GM19023 (cell line): Measurements from ENCODE around the gene SMAD3.

Source experiments
- ATAC-seq: cut with Tn5 transposase; IDR thresholded peaks from one replicate; pipeline ENCODE4 v1.9.1; 2021; ENCODE audit warnings: mild to moderate bottlenecking, moderate library complexity; ENCODE audit not compliant: unreplicated experiment

Gene SMAD3

DNA sequence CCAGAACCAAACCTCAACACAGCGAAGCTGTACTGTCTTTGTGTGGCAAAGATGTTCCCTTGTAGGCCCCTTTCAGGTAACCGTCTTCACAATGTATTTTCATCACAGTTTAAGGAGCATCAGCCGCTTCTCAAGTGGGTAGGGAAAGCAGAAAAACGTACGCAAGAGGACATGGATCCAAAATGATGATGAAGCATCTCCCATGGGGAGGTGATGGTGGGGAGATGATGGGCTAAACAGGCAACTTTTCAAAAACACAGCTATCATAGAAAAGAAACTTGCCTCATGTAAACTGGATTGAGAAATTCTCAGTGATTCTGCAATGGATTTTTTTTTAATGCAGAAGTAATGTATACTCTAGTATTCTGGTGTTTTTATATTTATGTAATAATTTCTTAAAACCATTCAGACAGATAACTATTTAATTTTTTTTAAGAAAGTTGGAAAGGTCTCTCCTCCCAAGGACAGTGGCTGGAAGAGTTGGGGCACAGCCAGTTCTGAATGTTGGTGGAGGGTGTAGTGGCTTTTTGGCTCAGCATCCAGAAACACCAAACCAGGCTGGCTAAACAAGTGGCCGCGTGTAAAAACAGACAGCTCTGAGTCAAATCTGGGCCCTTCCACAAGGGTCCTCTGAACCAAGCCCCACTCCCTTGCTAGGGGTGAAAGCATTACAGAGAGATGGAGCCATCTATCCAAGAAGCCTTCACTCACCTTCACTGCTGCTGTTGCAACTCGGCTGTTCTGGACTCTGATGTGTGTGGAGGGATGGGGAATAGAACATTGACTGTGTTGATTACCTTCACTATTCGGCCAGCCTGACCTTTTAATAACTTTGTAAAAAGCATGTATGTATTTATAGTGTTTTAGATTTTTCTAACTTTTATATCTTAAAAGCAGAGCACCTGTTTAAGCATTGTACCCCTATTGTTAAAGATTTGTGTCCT, 129.0 kb downstream of the SMAD3 start:
- no peak for ATAC-seq

- no peak for ATAC-seq
Observed at GRCh38 chr15:67195305-67195704, 129.9 kb downstream of the SMAD3 start.

- ATAC-seq = no peak
Observed at GRCh38 chr15:67196222-67196621, 130.8 kb downstream of the SMAD3 start.

GRCh38 chr15:67196672-67197363, 131.4 kb downstream of the SMAD3 start:
- no peak for ATAC-seq

DNA sequence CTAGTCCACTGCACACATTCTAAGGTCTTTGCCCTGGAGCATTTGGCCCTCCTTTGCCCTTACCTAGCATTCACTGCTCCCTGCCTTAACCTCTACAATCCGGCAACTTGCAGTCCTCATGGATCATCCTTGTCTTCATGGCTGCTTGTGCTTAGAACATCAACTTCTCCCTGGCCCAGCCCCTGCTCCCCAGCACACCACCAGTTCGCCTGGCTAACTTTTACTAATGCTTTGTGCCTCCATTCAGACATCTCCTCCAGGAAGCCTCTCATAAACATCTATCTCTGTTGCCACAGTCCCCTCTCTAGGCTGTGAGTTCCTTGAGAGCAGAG, 131.9 kb downstream of the SMAD3 start:
- no peak for ATAC-seq

DNA sequence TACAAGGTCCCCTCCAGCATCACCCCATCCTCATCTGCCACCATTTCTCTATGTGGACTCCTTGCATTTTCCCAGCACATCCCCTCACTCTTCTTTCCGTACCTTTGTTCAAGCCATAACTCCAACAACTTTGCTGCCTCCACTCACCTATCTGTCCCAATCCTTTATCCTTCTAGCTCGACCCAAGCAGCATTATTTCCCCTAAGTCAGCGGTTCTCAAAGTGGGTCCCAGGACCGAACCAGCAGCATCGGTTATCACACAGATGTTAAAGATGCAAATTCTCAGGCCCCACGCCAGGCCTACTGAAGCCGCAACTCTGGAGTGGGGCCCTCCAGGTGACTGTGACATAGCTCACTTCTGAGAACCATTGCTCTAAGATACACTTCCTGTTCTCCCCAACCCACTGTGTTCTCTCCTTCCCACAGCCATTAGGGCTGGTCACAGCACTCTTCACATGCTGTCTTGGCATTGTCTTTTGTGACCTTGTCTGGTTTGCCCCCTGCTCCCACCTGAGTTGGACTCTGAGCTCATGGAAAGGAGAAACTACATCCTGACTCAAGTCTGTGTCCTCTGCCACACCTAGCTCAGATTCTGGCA, 132.9 kb downstream of the SMAD3 start:
- ATAC-seq = peak; percentile 71

- ATAC-seq = no peak
Observed at GRCh38 chr15:67199391-67199790, 134.0 kb downstream of the SMAD3 start.

GRCh38 chr15:67199881-67200763, 134.7 kb downstream of the SMAD3 start:
- ATAC-seq = no peak

DNA sequence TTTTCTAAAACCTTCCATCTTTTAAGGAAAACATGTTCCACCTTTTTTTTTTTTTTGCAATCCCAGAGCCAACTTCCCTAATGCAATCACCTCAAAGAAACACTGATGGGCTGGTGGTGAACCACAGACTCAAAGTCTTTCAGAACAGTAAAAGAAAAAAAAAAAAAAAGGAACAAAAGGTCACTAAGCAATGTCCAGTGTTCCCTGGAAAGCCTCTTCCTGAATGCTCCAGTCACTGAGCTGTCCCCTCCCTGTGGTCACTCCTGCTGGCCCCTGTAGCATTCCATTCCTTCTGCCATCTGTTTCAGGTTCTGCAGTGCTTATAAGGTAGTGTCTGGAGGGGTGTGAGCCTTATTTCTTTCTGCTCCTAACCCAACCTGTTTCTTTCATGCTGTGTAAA, 135.7 kb downstream of the SMAD3 start:
- no peak for ATAC-seq

DNA sequence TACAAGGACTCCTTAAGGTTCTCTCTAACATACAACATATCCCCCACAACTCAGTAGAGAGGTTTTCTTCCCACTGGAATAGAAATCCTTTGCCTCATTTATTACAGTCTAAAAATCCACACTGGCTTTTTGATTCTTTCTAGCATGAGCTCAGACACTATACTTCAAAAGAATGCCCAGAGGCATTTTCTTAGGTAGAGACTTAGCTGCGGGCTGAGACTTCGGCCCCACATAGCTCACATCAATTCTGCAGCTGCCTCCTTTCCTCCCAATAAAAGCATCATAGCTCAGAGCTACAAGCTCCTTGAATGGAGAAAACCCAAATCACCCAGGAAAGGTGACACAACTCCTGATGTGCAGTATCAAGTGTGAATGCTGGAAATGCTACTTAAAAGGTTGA, 136.7 kb downstream of the SMAD3 start:
- no peak for ATAC-seq

DNA sequence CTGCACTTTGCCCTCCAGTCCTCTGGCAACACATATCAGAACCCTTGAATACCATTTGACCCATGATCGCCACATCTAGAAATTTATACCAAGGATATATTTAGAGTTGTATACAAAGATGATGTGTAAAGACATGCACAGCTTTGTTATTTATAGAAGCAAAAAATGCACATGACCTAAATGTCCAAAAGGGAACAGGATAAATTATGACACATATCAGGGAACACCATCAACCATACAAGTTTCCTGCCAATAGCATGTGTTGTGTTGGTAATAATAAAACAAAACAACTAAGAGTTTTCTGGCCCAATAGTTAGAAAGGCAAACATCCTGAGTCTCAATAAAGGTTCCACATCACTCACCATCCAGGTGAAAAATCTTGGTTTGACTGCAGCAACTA, 137.6 kb downstream of the SMAD3 start:
- no peak for ATAC-seq

GRCh38 chr15:67207555-67208207, 142.3 kb downstream of the SMAD3 start:
- ATAC-seq = no peak

DNA sequence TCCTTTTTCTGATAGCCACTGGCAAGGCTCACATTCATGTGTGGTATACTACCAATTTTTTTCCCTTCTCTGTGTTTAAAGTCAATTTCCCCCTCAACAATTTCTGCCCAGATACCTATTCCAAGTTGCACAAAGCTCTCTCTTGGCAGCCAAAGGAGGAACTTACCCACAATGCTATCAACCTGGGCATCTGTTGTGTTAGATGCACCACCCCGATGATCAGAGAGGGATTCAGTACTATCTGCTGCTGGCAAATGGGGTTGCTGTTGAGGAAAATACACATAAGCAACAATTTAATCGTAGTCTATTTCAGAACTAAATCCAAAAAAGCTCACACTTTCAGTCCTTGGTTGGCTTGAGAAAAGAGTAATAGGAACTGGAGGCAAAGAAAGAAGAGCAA, 143.0 kb downstream of the SMAD3 start:
- no peak for ATAC-seq

- ATAC-seq = no peak
Observed at GRCh38 chr15:67210555-67211168, 145.3 kb downstream of the SMAD3 start.

DNA sequence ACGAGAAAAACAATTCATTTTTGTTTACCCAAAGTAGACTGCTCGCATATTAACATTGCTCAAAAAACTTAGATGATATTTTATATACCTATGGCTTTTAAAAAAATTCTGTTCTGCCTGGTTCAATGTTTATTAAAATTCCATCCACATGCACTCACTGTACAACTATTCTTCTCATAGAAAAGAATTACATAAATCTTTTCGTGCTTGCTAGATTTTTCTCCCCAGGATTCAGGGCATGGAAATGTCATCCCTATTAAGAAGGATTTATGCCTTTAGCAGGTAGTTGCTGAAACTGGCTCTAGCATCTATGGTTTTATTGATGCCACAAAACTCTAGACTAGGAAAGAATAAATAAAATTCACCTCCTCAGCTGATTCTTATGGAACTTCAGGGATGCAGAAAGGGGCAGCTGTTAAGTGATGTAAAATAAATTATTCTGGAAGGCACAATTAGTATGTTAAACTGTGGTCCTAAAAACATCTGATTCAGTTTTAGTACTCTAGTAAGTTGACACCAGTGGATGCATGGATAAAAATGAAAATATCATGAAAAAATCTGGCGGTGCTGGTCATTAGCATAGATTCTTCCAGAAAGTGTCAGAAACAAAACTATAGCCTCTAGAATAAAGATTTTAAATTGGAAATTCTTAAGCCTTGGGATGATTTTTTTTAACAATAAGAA, 147.4 kb downstream of the SMAD3 start:
- no peak for ATAC-seq

DNA sequence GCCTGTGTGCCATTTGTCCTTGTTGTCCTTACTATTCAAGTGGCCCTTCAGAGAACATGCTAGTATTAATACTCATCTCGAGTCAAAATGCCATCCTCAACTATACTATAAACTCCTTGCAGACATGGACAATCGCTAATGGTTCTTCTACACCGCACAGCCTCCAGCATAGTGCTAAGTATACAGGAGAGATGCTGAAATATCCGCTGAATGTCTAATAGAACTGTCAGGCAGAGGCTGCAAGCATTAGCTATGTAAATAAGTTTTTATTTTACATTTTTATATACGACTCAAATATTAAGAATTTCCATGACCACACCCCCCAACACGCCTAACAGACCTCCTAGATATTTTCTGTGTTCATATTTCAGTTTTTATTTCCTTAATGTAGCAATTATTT, 149.7 kb downstream of the SMAD3 start:
- no peak for ATAC-seq

- no peak for ATAC-seq
Observed at GRCh38 chr15:67216859-67217258, 151.5 kb downstream of the SMAD3 start.

DNA sequence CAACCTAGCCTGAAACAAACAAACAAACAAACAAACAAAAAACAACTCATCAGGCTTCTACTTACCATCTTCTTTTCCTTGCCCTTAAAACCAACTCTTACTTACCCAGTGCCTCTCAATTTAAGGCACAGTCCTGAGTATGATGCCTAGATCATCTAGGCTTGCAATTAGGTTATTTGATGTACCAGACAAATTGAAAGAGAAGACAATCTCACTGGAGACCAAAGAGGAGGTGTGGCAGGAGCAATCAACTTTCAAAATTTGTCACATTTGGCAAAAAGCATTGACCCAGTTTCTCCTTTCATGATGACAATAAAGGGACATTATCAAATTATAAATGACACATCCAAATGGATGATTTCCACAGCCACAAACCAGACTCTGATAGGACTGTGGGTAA, 153.0 kb downstream of the SMAD3 start:
- ATAC-seq = no peak

DNA sequence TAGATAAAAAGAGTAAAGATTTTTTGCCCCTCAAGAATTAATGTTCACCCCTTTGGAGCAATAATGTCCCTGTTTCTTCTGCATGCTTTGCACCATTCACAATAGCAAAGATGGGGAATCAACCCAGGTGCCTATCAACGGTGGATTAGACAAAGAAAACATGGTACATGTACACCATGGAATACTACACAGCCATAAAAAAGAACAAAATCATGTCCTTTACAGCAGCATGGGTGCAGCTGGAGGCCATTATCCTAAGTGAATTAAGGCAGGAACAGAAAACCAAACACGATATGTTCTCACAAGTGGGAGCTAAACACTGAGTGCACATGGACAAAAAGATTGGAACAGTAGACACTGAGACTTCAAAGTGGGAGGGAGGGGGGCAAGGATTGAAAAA, 153.9 kb downstream of the SMAD3 start:
- no peak for ATAC-seq
